ENCODE results near the gene NTRK3.
"Not testable (repeated sequence)": the region's sequence is repeated elsewhere in the genome, so short reads cannot be mapped to it uniquely, and the experiment has no call there.

Gene NTRK3

GRCh38 chr15:88073391-88073691 is 183.2 kb downstream of the NTRK3 start:
- no peaks in the 10 kb centered on the region for H3K9me3 ChIP-seq (ENCODE audit: insufficient read depth, low read length, severe bottlenecking)
- no peak overlapping the region for H2AFZ ChIP-seq (ENCODE audit: low read depth, low read length)
- no peak overlapping the region for H3K4me2 ChIP-seq (ENCODE audit: insufficient read depth, low read length)
- TF ChIP-seq EZH2 (IDR thresholded peaks at IDR 0.05; ENCODE audit: borderline replicate concordance, low read depth, low read length, severe bottlenecking) (no peak), CTCF (IDR thresholded peaks at IDR 0.05; ENCODE audit: borderline replicate concordance, extremely low read depth, low read length, poor library complexity, severe bottlenecking) (no peak)
- H3K9ac ChIP-seq (ENCODE audit: low read depth, low read length) = no peak overlapping the region
- no peak overlapping the region for H3K27ac ChIP-seq (ENCODE audit: low read length)
- H3K4me1 ChIP-seq (ENCODE audit: insufficient read depth, low read length) = no peaks in the 10 kb centered on the region
- H3K4me3 ChIP-seq (ENCODE audit: low read depth in 1 of 2, low read length in 2 of 2) = no peak overlapping the region
- no peaks in the 10 kb centered on the region for H4K20me1 ChIP-seq (ENCODE audit: insufficient read depth, low read length)
- no peak for ATAC-seq (ENCODE audit: insufficient read depth, low read depth)
- no peak for DNase-seq
- H3K36me3 ChIP-seq (ENCODE audit: insufficient read depth, low read length) = no peaks in the 10 kb centered on the region
- H3K27me3 ChIP-seq (ENCODE audit: insufficient read depth, low read length, poor library complexity) = no peaks in the 10 kb centered on the region
- no peaks in the 10 kb centered on the region for H3K79me2 ChIP-seq (ENCODE audit: insufficient read depth, low read length)

GRCh38 chr15:88072598-88073390 is 183.7 kb downstream of the NTRK3 start:
- Histone ChIP-seq H3K4me3 (ENCODE audit: low read depth in 1 of 2, low read length in 2 of 2) (no peak overlapping the region), H3K4me1 (ENCODE audit: insufficient read depth, low read length) (no peaks in the 10 kb centered on the region), H4K20me1 (ENCODE audit: insufficient read depth, low read length) (no peaks in the 10 kb centered on the region), H3K9me3 (ENCODE audit: insufficient read depth, low read length, severe bottlenecking) (no peaks in the 10 kb centered on the region), H2AFZ (ENCODE audit: low read depth, low read length) (no peak overlapping the region), H3K27ac (ENCODE audit: low read length) (no peak overlapping the region), H3K9ac (ENCODE audit: low read depth, low read length) (no peak overlapping the region), H3K27me3 (ENCODE audit: insufficient read depth, low read length, poor library complexity) (no peaks in the 10 kb centered on the region), H3K36me3 (ENCODE audit: insufficient read depth, low read length) (no peaks in the 10 kb centered on the region), H3K79me2 (ENCODE audit: insufficient read depth, low read length) (no peaks in the 10 kb centered on the region), H3K4me2 (ENCODE audit: insufficient read depth, low read length) (no peak overlapping the region)
- ATAC-seq (ENCODE audit: insufficient read depth, low read depth) (no peak), DNase-seq (no peak)
- TF ChIP-seq CTCF (IDR thresholded peaks at IDR 0.05; ENCODE audit: borderline replicate concordance, extremely low read depth, low read length, poor library complexity, severe bottlenecking) (no peak), EZH2 (IDR thresholded peaks at IDR 0.05; ENCODE audit: borderline replicate concordance, low read depth, low read length, severe bottlenecking) (no peak)

- H3K27me3 ChIP-seq (ENCODE audit: insufficient read depth, low read length, poor library complexity); H3K4me1 ChIP-seq (ENCODE audit: insufficient read depth, low read length); H3K4me2 ChIP-seq (ENCODE audit: insufficient read depth, low read length); DNase-seq; H2AFZ ChIP-seq (ENCODE audit: low read depth, low read length); H3K79me2 ChIP-seq (ENCODE audit: insufficient read depth, low read length); H3K9me3 ChIP-seq (ENCODE audit: insufficient read depth, low read length, severe bottlenecking); H3K36me3 ChIP-seq (ENCODE audit: insufficient read depth, low read length); ATAC-seq (ENCODE audit: insufficient read depth, low read depth); H3K4me3 ChIP-seq (ENCODE audit: low read depth in 1 of 2, low read length in 2 of 2); H3K9ac ChIP-seq (ENCODE audit: low read depth, low read length); H3K27ac ChIP-seq (ENCODE audit: low read length); H4K20me1 ChIP-seq (ENCODE audit: insufficient read depth, low read length): not testable (repeated sequence)
These were observed 184.4 kb downstream of the NTRK3 start for GRCh38 chr15:88072133-88072532.

- Histone ChIP-seq H3K79me2 (ENCODE audit: insufficient read depth, low read length) (no peaks in the 10 kb centered on the region), H3K4me2 (ENCODE audit: insufficient read depth, low read length) (no peak overlapping the region), H3K27me3 (ENCODE audit: insufficient read depth, low read length, poor library complexity) (no peaks in the 10 kb centered on the region), H4K20me1 (ENCODE audit: insufficient read depth, low read length) (no peaks in the 10 kb centered on the region), H3K4me3 (ENCODE audit: low read depth in 1 of 2, low read length in 2 of 2) (no peak overlapping the region), H3K36me3 (ENCODE audit: insufficient read depth, low read length) (no peaks in the 10 kb centered on the region), H2AFZ (ENCODE audit: low read depth, low read length) (no peak overlapping the region), H3K4me1 (ENCODE audit: insufficient read depth, low read length) (no peaks in the 10 kb centered on the region), H3K27ac (ENCODE audit: low read length) (no peak overlapping the region), H3K9ac (ENCODE audit: low read depth, low read length) (no peak overlapping the region), H3K9me3 (ENCODE audit: insufficient read depth, low read length, severe bottlenecking) (no peaks in the 10 kb centered on the region)
- TF ChIP-seq CTCF (IDR thresholded peaks at IDR 0.05; ENCODE audit: borderline replicate concordance, extremely low read depth, low read length, poor library complexity, severe bottlenecking) (no peak), EZH2 (IDR thresholded peaks at IDR 0.05; ENCODE audit: borderline replicate concordance, low read depth, low read length, severe bottlenecking) (no peak)
- DNase-seq (no peak), ATAC-seq (ENCODE audit: insufficient read depth, low read depth) (no peak)
These were observed 185.4 kb downstream of the NTRK3 start for GRCh38 chr15:88071141-88071540.
